ENCODE results near the gene TSHZ1.

The TSHZ1 gene

GRCh38 chr18:75165926-75166325 is 44.7 kb upstream of the TSHZ1 start:
- no peak for DNase-seq (ENCODE audit: low read depth)
- TF ChIP-seq CTCF (IDR thresholded peaks at IDR 0.05; ENCODE audit: insufficient read depth, low read depth, low read length, missing control alignments): no peak
- H3K4me3 ChIP-seq (ENCODE audit: low read depth, low read length): no peak overlapping the region

GRCh38 chr18:75167137-75167536 is 43.5 kb upstream of the TSHZ1 start:
- DNase-seq (ENCODE audit: low read depth): no peak
- no peak overlapping the region for H3K4me3 ChIP-seq (ENCODE audit: low read depth, low read length)
- no peak for TF ChIP-seq CTCF (IDR thresholded peaks at IDR 0.05; ENCODE audit: insufficient read depth, low read depth, low read length, missing control alignments)

GRCh38 chr18:75167759-75168618 is 42.6 kb upstream of the TSHZ1 start:
- no peak overlapping the region for H3K4me3 ChIP-seq (ENCODE audit: low read depth, low read length)
- DNase-seq (ENCODE audit: low read depth): no peak
- no peak for TF ChIP-seq CTCF (IDR thresholded peaks at IDR 0.05; ENCODE audit: insufficient read depth, low read depth, low read length, missing control alignments)

GRCh38 chr18:75168619-75169018 is 42.0 kb upstream of the TSHZ1 start:
- H3K4me3 ChIP-seq (ENCODE audit: low read depth, low read length): no peak overlapping the region
- TF ChIP-seq CTCF (IDR thresholded peaks at IDR 0.05; ENCODE audit: insufficient read depth, low read depth, low read length, missing control alignments): no peak
- DNase-seq (ENCODE audit: low read depth): no peak

GRCh38 chr18:75169411-75169810 is 41.2 kb upstream of the TSHZ1 start:
- no peak overlapping the region for H3K4me3 ChIP-seq (ENCODE audit: low read depth, low read length)
- DNase-seq (ENCODE audit: low read depth): no peak
- TF ChIP-seq CTCF (IDR thresholded peaks at IDR 0.05; ENCODE audit: insufficient read depth, low read depth, low read length, missing control alignments): no peak

- DNase-seq (ENCODE audit: low read depth): no peak
- TF ChIP-seq CTCF (IDR thresholded peaks at IDR 0.05; ENCODE audit: insufficient read depth, low read depth, low read length, missing control alignments): no peak
- no peak overlapping the region for H3K4me3 ChIP-seq (ENCODE audit: low read depth, low read length)
Observed at GRCh38 chr18:75170022-75170789, 40.4 kb upstream of the TSHZ1 start.

Data from GM12865 (cell line).